HG03280 (cell line): ENCODE measurements around the gene TGFBR3.

ENCODE experiments used
- ATAC-seq: cut with Tn5 transposase; IDR thresholded peaks from one replicate; pipeline ENCODE4 v1.9.1; 2021; ENCODE audit warnings: mild to moderate bottlenecking, moderate library complexity; ENCODE audit not compliant: unreplicated experiment

TGFBR3 gene

GRCh38 chr1:91718368-91718767 lies 167.6 kb downstream of the TGFBR3 start:
- no peak for ATAC-seq

GRCh38 chr1:91717839-91718238 lies 168.1 kb downstream of the TGFBR3 start:
- ATAC-seq = no peak

GRCh38 chr1:91716339-91716738 lies 169.6 kb downstream of the TGFBR3 start:
- no peak for ATAC-seq

GRCh38 chr1:91715416-91716000 lies 170.4 kb downstream of the TGFBR3 start:
- ATAC-seq = no peak

GRCh38 chr1:91714867-91715381 lies 171.0 kb downstream of the TGFBR3 start:
- no peak for ATAC-seq

GRCh38 chr1:91712981-91713841 lies 172.7 kb downstream of the TGFBR3 start:
- ATAC-seq = peak; percentile 71

- ATAC-seq = no peak
Observed at GRCh38 chr1:91712393-91712792, 173.6 kb downstream of the TGFBR3 start.

- ATAC-seq = no peak
Observed at GRCh38 chr1:91711504-91712247, 174.3 kb downstream of the TGFBR3 start.

GRCh38 chr1:91710261-91710660 lies 175.7 kb downstream of the TGFBR3 start:
- ATAC-seq = no peak

GRCh38 chr1:91708691-91709090 lies 177.3 kb downstream of the TGFBR3 start:
- ATAC-seq = no peak

GRCh38 chr1:91707890-91708218 lies 178.1 kb downstream of the TGFBR3 start:
- ATAC-seq = no peak

GRCh38 chr1:91707114-91707889 lies 178.6 kb downstream of the TGFBR3 start:
- no peak for ATAC-seq

- ATAC-seq = no peak
Observed at GRCh38 chr1:91706140-91706957, 179.6 kb downstream of the TGFBR3 start.

- no peak for ATAC-seq
Observed at GRCh38 chr1:91704746-91705145, 181.2 kb downstream of the TGFBR3 start.

GRCh38 chr1:91703095-91703494 lies 182.9 kb downstream of the TGFBR3 start:
- ATAC-seq = no peak

- ATAC-seq = no peak
Observed at GRCh38 chr1:91701472-91701869, 184.5 kb downstream of the TGFBR3 start.

GRCh38 chr1:91700771-91701471 lies 185.0 kb downstream of the TGFBR3 start:
- no peak for ATAC-seq

GRCh38 chr1:91700332-91700731 lies 185.6 kb downstream of the TGFBR3 start:
- ATAC-seq = no peak

- ATAC-seq = no peak
Observed at GRCh38 chr1:91699339-91699974, 186.5 kb downstream of the TGFBR3 start.
